Thymus (tissue), 11 donors: Measurements from ENCODE around the gene MRPL39. TPM values are rescaled to one million over a fixed set of nuclear protein-coding genes. Genes with fewer than 3 reads are reported as not detected.

Source experiments
- DNase-seq, 9 donors: peaks; one replicate each; pipeline ENCODE4 v3.0.0-alpha.2; 2013; ENCODE audit warnings: low spot score in 9 of 9, low read depth in 6 of 9, missing footprints in 1 of 9
- H3K27ac ChIP-seq, 2 donors: one replicate each; pipeline ENCODE4 v1.5.1; 2013; ENCODE audit warnings: control low read depth in 1 of 2, low read depth in 1 of 2, low read length in 1 of 2, mild to moderate bottlenecking in 1 of 2, moderate library complexity in 1 of 2
- H3K27me3 ChIP-seq, 2 donors: one replicate each; pipeline ENCODE4 v1.5.1; 2013; ENCODE audit warnings: low read length in 1 of 2; ENCODE audit not compliant: control insufficient read depth in 2 of 2, insufficient read depth in 1 of 2
- H3K36me3 ChIP-seq, 2 donors: one replicate each; pipeline ENCODE4 v1.5.1; 2013; ENCODE audit warnings: low read length in 1 of 2, mild to moderate bottlenecking in 1 of 2, moderate library complexity in 1 of 2; ENCODE audit not compliant: control insufficient read depth in 2 of 2, insufficient read depth in 2 of 2
- H3K4me1 ChIP-seq, 2 donors: one replicate each; pipeline ENCODE4 v1.5.1; 2013; ENCODE audit warnings: low read length in 2 of 2; ENCODE audit not compliant: control insufficient read depth in 2 of 2, insufficient read depth in 2 of 2
- H3K4me3 ChIP-seq, 2 donors: one replicate each; pipeline ENCODE4 v1.5.1; 2013; ENCODE audit warnings: low read length in 2 of 2, control low read depth in 1 of 2, mild to moderate bottlenecking in 1 of 2
- H3K9me3 ChIP-seq, 2 donors: one replicate each; pipeline ENCODE4 v1.5.1; 2013; ENCODE audit warnings: low read length in 1 of 2, mild to moderate bottlenecking in 1 of 2; ENCODE audit not compliant: control insufficient read depth in 2 of 2, insufficient read depth in 1 of 2
- WGBS: extraction: QIAGEN DNeasy Blood & Tissue Kit; methylation state at CpG from one replicate; pipeline ENCODE4 v1.1.7; 2013; 5-methylcytosine and 5-hydroxymethylcytosine counted together
- polyA plus RNA-seq: library from polyadenylated mRNA; stranded (reverse); fragments of 200-250 nt; gene quantifications from one replicate; pipeline ENCODE4 v1.2.3, GENCODE V29; 2013
- total RNA-seq: library from RNA; stranded (reverse); fragments of 120-200 nt; gene quantifications from one replicate; pipeline ENCODE4 v1.2.4, GENCODE V29; 2013
- donor health status: healthy.

The MRPL39 gene
- total and polyA plus RNA-seq, 2 donors = 30.9 to 46.2 TPM

DNA sequence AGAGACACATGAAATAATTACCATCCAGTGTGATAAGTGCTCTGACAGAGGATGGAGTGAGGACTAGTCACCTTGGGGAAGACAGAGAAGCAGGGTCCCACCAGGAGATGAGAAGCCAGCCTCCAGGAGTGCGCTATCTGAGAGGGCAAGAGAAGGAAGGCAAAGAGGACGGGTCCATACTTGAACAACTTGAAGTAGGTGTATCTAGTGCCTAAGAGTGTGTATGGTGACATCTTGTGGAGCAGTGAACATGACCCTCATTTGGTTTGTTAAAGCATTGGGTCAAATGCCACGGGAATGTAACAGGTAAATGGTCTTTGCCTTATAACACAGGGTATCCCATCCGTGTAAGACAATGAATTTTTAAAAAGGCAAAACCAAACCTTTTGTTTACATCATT lies 39.8 kb downstream of the MRPL39 start:
- WGBS = 96% methylated on average over 4 of the region's 4 CpGs

DNA sequence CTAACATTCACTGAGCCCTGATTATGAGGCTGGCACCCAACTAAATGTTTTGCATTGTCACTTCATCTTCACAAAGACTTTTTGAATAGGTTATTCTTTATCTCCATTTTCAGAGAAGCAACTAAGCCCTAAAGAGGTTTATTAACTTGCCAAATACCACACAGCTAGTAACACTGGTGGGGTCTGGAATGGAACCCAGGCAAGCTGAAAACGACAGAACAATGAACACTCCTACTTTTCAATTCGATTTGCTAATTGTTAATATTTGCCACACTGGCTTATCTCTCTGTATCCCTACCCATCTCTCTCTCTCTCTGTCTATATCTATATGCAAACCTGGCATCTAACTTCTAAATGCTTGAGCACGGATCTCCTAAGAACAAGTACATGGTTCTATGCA lies 40.6 kb downstream of the MRPL39 start:
- Histone ChIP-seq H3K4me1 (peaks cover 0 to 11% of the 10 kb centered on the region in 2 donors), H3K27ac (no peak overlapping the region), H3K27me3 (no peaks in the 10 kb centered on the region), H3K4me3 (no peak overlapping the region), H3K9me3 (no peaks in the 10 kb centered on the region), H3K36me3 (peaks cover 0 to 3% of the 10 kb centered on the region in 2 donors)
- no peak for DNase-seq
- WGBS = 95% methylated on average over 3 of the region's 3 CpGs

More for the DNA sequence above, 39.8 kb downstream of the MRPL39 start:
- DNase-seq = no peak
- peaks cover 0 to 8% of the 10 kb centered on the region in 2 donors for H3K4me1 ChIP-seq
- H3K9me3 ChIP-seq = no peaks in the 10 kb centered on the region
- H3K4me3 ChIP-seq = no peak overlapping the region
- no peak overlapping the region for H3K27ac ChIP-seq
- H3K27me3 ChIP-seq = no peaks in the 10 kb centered on the region
- peaks cover 0 to 3% of the 10 kb centered on the region in 2 donors for H3K36me3 ChIP-seq

DNA sequence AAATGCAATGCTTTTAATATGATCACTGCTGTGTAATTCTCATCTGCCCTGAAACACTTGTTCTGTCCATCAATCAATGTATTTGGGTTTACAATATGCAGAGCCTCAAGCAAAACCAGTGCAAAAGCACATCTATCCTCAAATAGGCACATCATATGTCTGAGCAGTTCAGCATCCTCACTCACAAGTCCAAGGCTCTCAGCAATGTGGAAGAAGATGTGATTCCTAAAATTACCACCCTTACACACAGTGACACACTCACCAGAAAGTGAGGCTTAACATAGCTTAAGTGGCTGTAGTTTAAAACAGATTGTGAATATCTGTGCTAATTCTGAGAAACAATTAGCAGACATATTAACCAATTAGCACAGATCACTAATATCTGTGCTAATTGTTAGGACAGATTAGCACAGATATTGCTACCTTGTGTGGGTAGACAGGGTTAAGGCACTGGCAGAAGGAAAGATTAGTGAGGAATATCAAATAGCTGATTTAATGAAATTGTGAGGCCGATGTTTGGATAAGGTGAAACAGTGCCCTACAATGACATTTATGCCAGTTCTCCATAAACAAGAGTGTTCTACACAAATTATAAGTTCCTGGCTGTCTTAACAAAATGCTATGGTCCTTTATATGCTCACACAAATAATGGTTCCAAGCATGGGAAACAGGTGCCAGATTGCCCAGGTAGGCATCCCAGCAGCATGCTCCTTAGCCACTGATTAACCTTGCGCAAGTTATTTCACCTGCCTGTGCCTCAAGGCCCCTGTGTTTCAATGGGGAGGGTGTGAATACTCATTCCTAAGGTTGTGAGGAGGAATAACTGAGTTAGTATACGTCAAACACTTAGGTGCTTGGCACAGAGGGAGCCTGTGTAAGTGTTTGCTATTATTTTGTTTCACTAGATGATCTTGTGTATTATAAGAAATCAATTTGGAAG lies 41.7 kb downstream of the MRPL39 start:
- WGBS = 99% methylated on average over 3 of the region's 3 CpGs

GRCh38 chr21:25564349-25564948 lies 42.8 kb downstream of the MRPL39 start:
- 92% methylated on average over 3 of the region's 3 CpGs for WGBS
- H3K27ac ChIP-seq = no peak overlapping the region
- peaks cover 0 to 3% of the 10 kb centered on the region in 2 donors for H3K36me3 ChIP-seq
- H3K4me3 ChIP-seq = no peak overlapping the region
- no peaks in the 10 kb centered on the region for H3K27me3 ChIP-seq
- DNase-seq = no peak
- H3K4me1 ChIP-seq = peaks cover 0 to 19% of the 10 kb centered on the region in 2 donors
- no peaks in the 10 kb centered on the region for H3K9me3 ChIP-seq

More for the DNA sequence above, 41.7 kb downstream of the MRPL39 start:
- Histone ChIP-seq H3K36me3 (peaks cover 0 to 3% of the 10 kb centered on the region in 2 donors), H3K27me3 (no peaks in the 10 kb centered on the region), H3K4me1 (peaks cover 0 to 19% of the 10 kb centered on the region in 2 donors), H3K4me3 (no peak overlapping the region), H3K27ac (no peak overlapping the region), H3K9me3 (no peaks in the 10 kb centered on the region)
- DNase-seq = no peak

GRCh38 chr21:25563361-25564116 lies 43.7 kb downstream of the MRPL39 start:
- WGBS = 32% methylated on average over 3 of the region's 3 CpGs
- DNase-seq = peak in 1 of 9 donors; percentile 21
- Histone ChIP-seq H3K4me3 (no peak overlapping the region), H3K27me3 (no peaks in the 10 kb centered on the region), H3K36me3 (peaks cover 0 to 3% of the 10 kb centered on the region in 2 donors), H3K4me1 (peaks cover 0 to 19% of the 10 kb centered on the region in 2 donors), H3K9me3 (no peaks in the 10 kb centered on the region), H3K27ac (peak overlapping the region in 1 of 2 donors; percentile 8)

DNA sequence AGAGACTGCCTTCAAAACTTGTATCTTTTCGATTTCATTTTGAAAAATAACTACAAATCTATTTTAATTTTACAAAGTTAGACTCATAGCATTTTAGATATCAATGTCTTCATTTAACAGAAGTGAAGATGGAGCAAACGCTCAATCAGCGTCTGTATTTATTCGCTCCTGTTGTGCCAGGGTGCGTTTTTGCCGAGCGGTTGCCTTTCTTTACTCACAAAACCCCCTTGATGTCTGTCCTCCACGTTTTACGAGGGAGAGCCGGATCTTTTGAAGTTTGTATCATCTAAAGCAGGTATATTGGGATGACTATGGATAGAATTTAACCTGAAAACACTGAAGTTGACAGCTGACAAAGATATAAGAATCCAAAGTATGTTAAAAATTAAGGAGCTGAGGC lies 44.6 kb downstream of the MRPL39 start:
- DNase-seq = peak in 1 of 9 donors; percentile 18
- WGBS = 8% methylated on average over 10 of the region's 10 CpGs
- Histone ChIP-seq H3K9me3 (no peaks in the 10 kb centered on the region), H3K4me3 (peak overlapping the region; percentile 57 to 66), H3K27me3 (no peaks in the 10 kb centered on the region), H3K27ac (no peak overlapping the region), H3K36me3 (peaks cover 0 to 3% of the 10 kb centered on the region in 2 donors), H3K4me1 (peaks cover 0 to 19% of the 10 kb centered on the region in 2 donors)

GRCh38 chr21:25561668-25562641 lies 45.3 kb downstream of the MRPL39 start:
- H3K36me3 ChIP-seq = peaks cover 0 to 3% of the 10 kb centered on the region in 2 donors
- peaks cover 0 to 19% of the 10 kb centered on the region in 2 donors for H3K4me1 ChIP-seq
- H3K27me3 ChIP-seq = no peaks in the 10 kb centered on the region
- H3K27ac ChIP-seq = peak overlapping the region in 1 of 2 donors; percentile 56
- DNase-seq = peak in 5 of 9 donors; percentile 7 to 68 (median 35)
- under 1% methylated on average over 74 of the region's 74 CpGs for WGBS
- H3K9me3 ChIP-seq = no peaks in the 10 kb centered on the region
- peak overlapping the region; percentile 57 to 66 for H3K4me3 ChIP-seq

DNA sequence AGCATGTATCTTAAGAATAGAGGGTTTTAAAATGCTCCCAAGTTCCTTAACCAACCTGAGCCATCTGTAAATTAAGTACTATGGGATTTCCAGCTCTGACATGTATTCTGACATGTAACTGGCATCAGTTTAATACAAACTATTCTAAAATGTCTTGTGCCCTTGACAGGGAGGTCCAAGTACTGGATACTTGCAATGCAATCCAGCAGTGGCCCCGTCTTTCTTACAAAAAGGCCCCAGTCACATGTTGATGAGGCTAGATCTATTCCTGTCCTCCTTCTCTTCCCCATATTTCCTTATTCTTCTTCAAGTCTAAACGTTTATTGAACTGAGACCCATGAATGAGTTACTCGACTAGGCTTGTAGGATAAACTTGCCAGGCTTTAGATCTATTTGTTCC lies 46.4 kb downstream of the MRPL39 start:
- 84% methylated on average over 3 of the region's 3 CpGs for WGBS
- Histone ChIP-seq H3K4me1 (peaks cover 0 to 19% of the 10 kb centered on the region in 2 donors), H3K4me3 (no peak overlapping the region)

More for the DNA sequence above, 46.4 kb downstream of the MRPL39 start:
- no peak for DNase-seq
- Histone ChIP-seq H3K27me3 (no peaks in the 10 kb centered on the region), H3K9me3 (no peaks in the 10 kb centered on the region), H3K36me3 (no peaks in the 10 kb centered on the region), H3K27ac (no peak overlapping the region)
